K562 (cell line): ENCODE data around the gene POPDC2. TPM values are rescaled to one million over a fixed set of nuclear protein-coding genes. Genes with fewer than 3 reads are reported as not detected.

ENCODE experiments used
- ATAC-seq: fragments of 200-7000 bp; cut with Tn5 transposase; 3 replicates; pipeline ENCODE4 v1.9.1; 2020; ENCODE audit warnings: moderate library complexity
- BruUV-seq: library from RNA; stranded (reverse); fragments of 400-500 nt; replicated peaks from 2 replicates; lab custom pipeline; 2021; lab: Mats Ljungman, UMichigan
- CTCF ChIA-PET: fragments of 300-600 bp; formaldehyde crosslinking; extraction: SDS; loops from one replicate; lab custom pipeline; 2021; ENCODE audit warnings: low intra/inter-chr PET ratio; lab: Yijun Ruan, JAX
- POLR2A ChIA-PET: fragments of 300-600, 350-650 bp; sonication (Branson Sonifier 250); formaldehyde crosslinking; extraction: SDS; loops from one replicate; lab custom pipeline; 2021; ENCODE audit warnings: antibody characterized with exemption, inconsistent platforms; lab: Yijun Ruan, JAX
- DNase-seq, 4 experiments: peaks; one replicate each; pipeline versions ENCODE4 v3.0.0 to v3.0.0-alpha.2; 2011 to 2018; ENCODE audit warnings: low spot score in 3 of 4, mixed read lengths in 3 of 4; ENCODE audit errors: extremely low read depth in 1 of 4
- FAIRE-seq: peaks from 2 replicates; lab custom pipeline; 2011; peaks lifted over from hg19 to GRCh38; lab: Jason Lieb, UNC
- H2AFZ ChIP-seq: 2 replicates; pipeline ENCODE4 v1.6.0; 2011; ENCODE audit warnings: low read depth, low read length, control low read depth, inconsistent platforms
- H3K27ac ChIP-seq: fragments of 200-600 bp; 3 replicates; pipeline ENCODE4 v1.8.0; 2011; ENCODE audit warnings: low read depth, mild to moderate bottlenecking, control low read depth, inconsistent platforms, low read length, moderate library complexity, mixed read lengths; ENCODE audit errors: extremely low read depth
- H3K27me3 ChIP-seq, 2 experiments: fragments of 300-600 bp in 1 of 2; 2 replicates in 1 of 2; 3 replicates in 1 of 2; pipeline versions ENCODE4 v1.6.0 to v1.8.0; 2011; ENCODE audit warnings: inconsistent platforms in 2 of 2, low read length in 2 of 2, mild to moderate bottlenecking in 1 of 2, mixed read lengths in 1 of 2, moderate library complexity in 1 of 2; ENCODE audit not compliant: control insufficient read depth in 2 of 2, insufficient read depth in 2 of 2
- H3K36me3 ChIP-seq: fragments of 300-600 bp; 3 replicates; pipeline ENCODE4 v1.8.0; 2011; ENCODE audit warnings: mild to moderate bottlenecking, low read length, inconsistent platforms; ENCODE audit not compliant: control insufficient read depth, insufficient read depth
- H3K4me1 ChIP-seq, 2 experiments: fragments of 200-600 bp in 1 of 2; replicated peaks in 1 of 2; 2 replicates in 1 of 2; 3 replicates in 1 of 2; pipeline versions ENCODE4 v1.5.1 to v1.8.0; 2011; ENCODE audit warnings: inconsistent platforms in 2 of 2, low read length in 2 of 2, mild to moderate bottlenecking in 1 of 2, mixed read lengths in 1 of 2, moderate library complexity in 1 of 2; ENCODE audit not compliant: control insufficient read depth in 2 of 2, insufficient read depth in 2 of 2
- H3K4me2 ChIP-seq: 2 replicates; pipeline ENCODE4 v1.6.1; 2011; ENCODE audit warnings: low read length, control low read depth, inconsistent platforms, mixed read lengths; ENCODE audit not compliant: insufficient read depth
- H3K4me3 ChIP-seq: fragments of 200-600 bp; sonication (generic), shearing (Covaris generic); 2 replicates; pipeline ENCODE4 v1.5.1; 2016; ENCODE audit warnings: control low read depth, inconsistent platforms
- H3K79me2 ChIP-seq: fragments of 200-600 bp; 3 replicates; pipeline ENCODE4 v1.8.0; 2011; ENCODE audit warnings: low read length, inconsistent platforms; ENCODE audit not compliant: control insufficient read depth, insufficient read depth
- H3K9ac ChIP-seq, 2 experiments: 2 replicates each; pipeline versions ENCODE4 v1.6.0 to v1.6.1; 2011; ENCODE audit warnings: low read depth in 2 of 2, low read length in 2 of 2, control low read depth in 1 of 2, inconsistent platforms in 1 of 2, mild to moderate bottlenecking in 1 of 2, mixed read lengths in 1 of 2; ENCODE audit not compliant: insufficient read depth in 1 of 2
- H3K9me1 ChIP-seq: one replicate; pipeline ENCODE4 v1.6.0; 2011; ENCODE audit warnings: inconsistent platforms, mild to moderate bottlenecking, low read length, moderate library complexity; ENCODE audit not compliant: control insufficient read depth, insufficient read depth
- H3K9me3 ChIP-seq: replicated peaks from 2 replicates; pipeline ENCODE4 v1.5.1; 2011; ENCODE audit warnings: low read depth, low read length, inconsistent platforms; ENCODE audit not compliant: control insufficient read depth, insufficient read depth
- H4K20me1 ChIP-seq: replicated peaks from 2 replicates; pipeline ENCODE4 v1.6.1; 2011; ENCODE audit warnings: low read length, inconsistent platforms, mixed read lengths; ENCODE audit not compliant: control insufficient read depth, insufficient read depth
- ARID1B ChIP-seq: fragments of 450-650 bp; IDR thresholded peaks from 2 replicates; pipeline ENCODE4 v1.6.1; 2016; ENCODE audit warnings: antibody characterized with exemption, mild to moderate bottlenecking, inconsistent platforms
- C11orf30 ChIP-seq: fragments of 450-650 bp; IDR thresholded peaks from 2 replicates; pipeline ENCODE4 v1.6.1; 2016; ENCODE audit warnings: low read depth, mild to moderate bottlenecking
- CBX1 ChIP-seq: sonication (generic); IDR thresholded peaks from 2 replicates; pipeline ENCODE4 v1.6.1; 2016; ENCODE audit warnings: antibody characterized with exemption, low read depth, mild to moderate bottlenecking
- CHD1 ChIP-seq: fragments of 200-600 bp; sonication (generic); IDR thresholded peaks from one replicate; pipeline ENCODE4 v1.6.1; 2012; ENCODE audit warnings: mild to moderate bottlenecking, moderate library complexity, low read length, inconsistent platforms
- HNRNPUL1 ChIP-seq: fragments of 200-400 bp; formaldehyde crosslinking; IDR thresholded peaks from 2 replicates; pipeline ENCODE4 v1.6.1; 2017; ENCODE audit warnings: low read length
- NFE2 ChIP-seq: IDR thresholded peaks from 2 replicates; pipeline ENCODE4 v1.6.1; 2014; ENCODE audit warnings: antibody characterized with exemption, low read depth
- NR2C2 ChIP-seq, 2 experiments: fragments of 200-800 bp in 1 of 2; sonication (Bioruptor generic) in 1 of 2; sonication (generic) in 1 of 2; formaldehyde crosslinking in 1 of 2; IDR thresholded peaks; 2 replicates each; pipeline versions ENCODE4 v1.6.1 to v1.8.0; 2016 to 2022; ENCODE audit warnings: mild to moderate bottlenecking in 1 of 2, missing compliant biosample characterization in 1 of 2, missing genetic modification characterization in 1 of 2, missing genetic modification reagents in 1 of 2
- POLR2G ChIP-seq: fragments of 200-400 bp; formaldehyde crosslinking; IDR thresholded peaks from 2 replicates; pipeline ENCODE4 v1.6.1; 2017; ENCODE audit warnings: low read depth, mild to moderate bottlenecking, antibody characterized with exemption, low read length, moderate library complexity
- RBBP5 ChIP-seq: fragments of 200-600 bp; sonication (generic); IDR thresholded peaks from 2 replicates; pipeline ENCODE4 v1.6.1; 2012; ENCODE audit warnings: borderline replicate concordance, mild to moderate bottlenecking, low read length, control low read depth, inconsistent platforms; ENCODE audit not compliant: insufficient read depth, poor library complexity, severe bottlenecking
- RBM22 ChIP-seq: fragments of 200-400 bp; formaldehyde crosslinking; IDR thresholded peaks from 2 replicates; pipeline ENCODE4 v1.6.1; 2018; ENCODE audit warnings: low read length, low read depth; ENCODE audit not compliant: poor library complexity, severe bottlenecking
- TAL1 ChIP-seq: fragments of 450-650 bp; IDR thresholded peaks from 2 replicates; pipeline ENCODE4 v1.6.1; 2016; ENCODE audit warnings: mild to moderate bottlenecking
- TCF3 ChIP-seq: sonication (generic); formaldehyde crosslinking; IDR thresholded peaks from 2 replicates; pipeline ENCODE4 v1.4.0; 2020; ENCODE audit warnings: mild to moderate bottlenecking, missing genetic modification reagents
- ZNF134 ChIP-seq: fragments of 250-450 bp; sonication (Bioruptor Pico); conservative IDR thresholded peaks from 2 replicates; pipeline ENCODE4 v1.4.0; 2020
- ZNF316 ChIP-seq: fragments of 450-650 bp; IDR thresholded peaks from 2 replicates; pipeline ENCODE4 v1.6.1; 2016
- ZNF551 ChIP-seq: fragments of 250-450 bp; sonication (Bioruptor Pico); IDR thresholded peaks from 2 replicates; pipeline ENCODE4 v1.5.0; 2021; ENCODE audit warnings: mild to moderate bottlenecking, moderate library complexity
- ZNF695 ChIP-seq: fragments of 450-650 bp; formaldehyde crosslinking; IDR thresholded peaks from 2 replicates; pipeline ENCODE4 v1.4.0; 2020; ENCODE audit warnings: mild to moderate bottlenecking, moderate library complexity
- WGBS: fragments of 100-300 bp; shearing (Covaris generic); methylation state at CpG from one replicate; pipeline ENCODE4 v1.1.6; 2016; ENCODE audit warnings: low coverage, mixed read lengths; ENCODE audit not compliant: insufficient coverage; ENCODE audit errors: missing lambda C conversion rate; 5-methylcytosine and 5-hydroxymethylcytosine counted together
- in situ Hi-C: fragments of 300-500 bp; cut with MboI; formaldehyde crosslinking; loops from 4 replicates; pipeline ENCODE4 v1.15.0; 2018; ENCODE audit warnings: inconsistent platforms, mixed read lengths
- intact Hi-C: fragments of 100-400 bp; cut with micrococcal nuclease; formaldehyde crosslinking; loops from 2 replicates; pipeline ENCODE4 v1.14.2; 2022
- polyA plus RNA-seq, 8 experiments: library from polyadenylated mRNA; depleted of rRNA in 4 of 8; stranded (reverse) in 5 of 8; unstranded in 3 of 8; fragments of >200 nt; fragmentation: Nextera tagmentation in 2 of 8; fragmentation: Illumina TruSeq in 1 of 8; extraction: Ambion mirVana in 2 of 8; extraction: Trizol in 1 of 8; gene quantifications; 2 replicates each; pipeline versions ENCODE4 v1.2.1 to v1.2.3, GENCODE V29; 2011 to 2014; ENCODE audit warnings: inconsistent platforms in 1 of 8, missing spikeins in 1 of 8
- total RNA-seq, 7 experiments: library from RNA; depleted of rRNA in 6 of 7; stranded (reverse); fragments of >200 nt in 6 of 7; fragmentation: Illumina TruSeq in 2 of 7; extraction: Trizol in 2 of 7; gene quantifications; 2 replicates each; pipeline versions ENCODE4 v1.2.1 to v1.2.3, GENCODE V29; 2011 to 2021; ENCODE audit warnings: low replicate concordance in 1 of 7
- TF ChIP-seq, protein P1 (sequence below): fragments of 450-650 bp; formaldehyde crosslinking; IDR thresholded peaks from 2 replicates; pipeline ENCODE4 v1.4.0; 2022; ENCODE audit warnings: missing genetic modification characterization
- TF ChIP-seq, protein P2 (sequence below): sonication (generic); IDR thresholded peaks from 2 replicates; pipeline ENCODE4 v1.6.1; 2016
- TF ChIP-seq, protein P3 (sequence below): fragments of 450-650 bp; formaldehyde crosslinking; IDR thresholded peaks from 2 replicates; pipeline ENCODE4 v1.4.0; 2020; ENCODE audit warnings: mild to moderate bottlenecking, moderate library complexity

POPDC2 gene
- total and polyA plus RNA-seq, 9 of the 15 experiments (the other 6 are each of a cell fraction or from before 2014, with no cell fraction given): 0.08 to 0.32 (median 0.13) TPM; not detected in 4

DNA sequence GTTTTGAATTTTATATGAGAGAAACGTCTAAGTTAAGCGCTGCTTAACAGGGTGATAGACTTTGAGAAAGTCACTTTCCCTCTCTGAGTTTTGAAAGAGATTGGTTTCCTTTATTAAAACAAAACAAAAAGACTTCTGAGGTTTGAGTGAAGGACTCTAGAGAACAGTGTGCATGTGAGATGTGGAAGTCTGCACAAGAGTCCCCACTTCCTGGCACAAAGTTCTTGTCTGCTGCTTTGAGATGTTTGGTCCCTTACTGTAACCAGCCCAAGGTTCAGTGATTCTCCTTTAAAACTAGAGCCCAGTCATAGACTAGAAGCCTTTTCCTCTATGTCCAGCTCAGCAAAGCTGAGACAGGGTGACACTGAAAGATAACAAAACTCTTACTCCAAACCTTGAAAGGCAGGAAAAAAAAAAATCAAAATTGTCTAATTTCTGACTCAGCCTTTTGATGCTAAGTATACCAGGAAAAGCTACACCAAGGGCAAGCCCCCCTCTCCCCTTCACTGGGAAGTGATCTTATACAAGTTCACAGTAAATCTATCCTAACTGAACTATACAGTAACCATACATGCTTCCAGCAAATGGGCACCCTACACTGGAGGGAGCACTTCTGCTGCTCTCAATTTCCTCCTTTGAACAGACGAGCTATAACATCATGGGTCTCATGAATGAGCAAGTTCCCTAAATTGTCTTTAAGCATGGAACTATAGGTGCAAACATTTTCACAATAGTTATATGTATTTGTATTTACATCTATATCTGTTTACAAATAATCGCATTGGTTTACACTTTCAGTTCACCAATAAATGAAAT lies 2.3 kb downstream of the POPDC2 start:
- H2AFZ ChIP-seq: peak overlapping the region; percentile 14
- in situ Hi-C loops (no loop called here), intact Hi-C loops (no loop called here)
- H3K4me2 ChIP-seq: no peak overlapping the region
- H3K27me3 ChIP-seq: no peaks in the 10 kb centered on the region
- ChIA-PET POLR2A (interaction anchor here (0.9 to 1.5 kb wide), 4 partner anchors 9 to 73 kb away, joined by 3 read pairs; no protein-coding TSS in a partner anchor), CTCF (interaction anchor here (0.7 kb wide), 1 partner anchor 100 kb away, joined by 3 read pairs; no protein-coding TSS in a partner anchor)
- H4K20me1 ChIP-seq: no peaks in the 10 kb centered on the region
- no peaks in the 10 kb centered on the region for H3K9me1 ChIP-seq
- FAIRE-seq: no peak
- no peaks in the 10 kb centered on the region for H3K9me3 ChIP-seq
- no peaks in the 10 kb centered on the region for H3K36me3 ChIP-seq
- WGBS: 14% methylated on average over 4 of the region's 4 CpGs
- DNase-seq: peak in 1 of 4 experiments; percentile 41
- no peaks in the 10 kb centered on the region for H3K79me2 ChIP-seq
- BruUV-seq: no TSS peak
- peak; percentile 77 for ATAC-seq
- H3K4me1 ChIP-seq: peaks cover 0 to 10% of the 10 kb centered on the region in 2 experiments; a peak in 3 of 5 replicates
- H3K9ac ChIP-seq: no peak overlapping the region
- peak overlapping the region; percentile 39; the same call in 2 of the 3 replicates for H3K27ac ChIP-seq
- H3K4me3 ChIP-seq: no peak overlapping the region
- no peak for TF ChIP-seq ZNF695
- TF ChIP-seq ZNF551 (CRISPR knock-in tag): no peak
- TF ChIP-seq ZNF134 (CRISPR knock-in tag): no peak
- peak; percentile 34; the same call in 1 of the 2 replicates for TF ChIP-seq C11orf30
- TF ChIP-seq RBM22: no peak
- TF ChIP-seq TAL1: 0 out of 2 replicates have a peak, but pooled peaks have one; percentile 12
- 0 out of 2 replicates have a peak, but pooled peaks have one; percentile 29 for TF ChIP-seq NFE2
- TF ChIP-seq, protein P1, sequence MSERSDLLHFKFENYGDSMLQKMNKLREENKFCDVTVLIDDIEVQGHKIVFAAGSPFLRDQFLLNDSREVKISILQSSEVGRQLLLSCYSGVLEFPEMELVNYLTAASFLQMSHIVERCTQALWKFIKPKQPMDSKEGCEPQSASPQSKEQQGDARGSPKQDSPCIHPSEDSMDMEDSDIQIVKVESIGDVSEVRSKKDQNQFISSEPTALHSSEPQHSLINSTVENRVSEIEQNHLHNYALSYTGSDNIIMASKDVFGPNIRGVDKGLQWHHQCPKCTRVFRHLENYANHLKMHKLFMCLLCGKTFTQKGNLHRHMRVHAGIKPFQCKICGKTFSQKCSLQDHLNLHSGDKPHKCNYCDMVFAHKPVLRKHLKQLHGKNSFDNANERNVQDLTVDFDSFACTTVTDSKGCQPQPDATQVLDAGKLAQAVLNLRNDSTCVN (CRISPR knock-in tag): no peak
- TF ChIP-seq RBBP5: no peak
- no peak for TF ChIP-seq POLR2G
- TF ChIP-seq CHD1: no peak
- TF ChIP-seq, protein P2, sequence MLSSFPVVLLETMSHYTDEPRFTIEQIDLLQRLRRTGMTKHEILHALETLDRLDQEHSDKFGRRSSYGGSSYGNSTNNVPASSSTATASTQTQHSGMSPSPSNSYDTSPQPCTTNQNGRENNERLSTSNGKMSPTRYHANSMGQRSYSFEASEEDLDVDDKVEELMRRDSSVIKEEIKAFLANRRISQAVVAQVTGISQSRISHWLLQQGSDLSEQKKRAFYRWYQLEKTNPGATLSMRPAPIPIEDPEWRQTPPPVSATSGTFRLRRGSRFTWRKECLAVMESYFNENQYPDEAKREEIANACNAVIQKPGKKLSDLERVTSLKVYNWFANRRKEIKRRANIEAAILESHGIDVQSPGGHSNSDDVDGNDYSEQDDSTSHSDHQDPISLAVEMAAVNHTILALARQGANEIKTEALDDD: peak; percentile 21; the same call in 1 of the 2 replicates
- TF ChIP-seq ARID1B: peak; percentile 11; the same call in 1 of the 2 replicates
- TF ChIP-seq NR2C2 (CRISPR knock-in tag; IDR thresholded peaks at IDR 0.05): no peak
- 0 out of 2 replicates have a peak, but pooled peaks have one; percentile 41 for TF ChIP-seq NR2C2 (tag; IDR thresholded peaks at IDR 0.05)
- TF ChIP-seq HNRNPUL1: no peak
- TF ChIP-seq, protein P3, sequence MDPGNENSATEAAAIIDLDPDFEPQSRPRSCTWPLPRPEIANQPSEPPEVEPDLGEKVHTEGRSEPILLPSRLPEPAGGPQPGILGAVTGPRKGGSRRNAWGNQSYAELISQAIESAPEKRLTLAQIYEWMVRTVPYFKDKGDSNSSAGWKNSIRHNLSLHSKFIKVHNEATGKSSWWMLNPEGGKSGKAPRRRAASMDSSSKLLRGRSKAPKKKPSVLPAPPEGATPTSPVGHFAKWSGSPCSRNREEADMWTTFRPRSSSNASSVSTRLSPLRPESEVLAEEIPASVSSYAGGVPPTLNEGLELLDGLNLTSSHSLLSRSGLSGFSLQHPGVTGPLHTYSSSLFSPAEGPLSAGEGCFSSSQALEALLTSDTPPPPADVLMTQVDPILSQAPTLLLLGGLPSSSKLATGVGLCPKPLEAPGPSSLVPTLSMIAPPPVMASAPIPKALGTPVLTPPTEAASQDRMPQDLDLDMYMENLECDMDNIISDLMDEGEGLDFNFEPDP (CRISPR knock-in tag): no peak
- TF ChIP-seq CBX1: no peak
- peak; percentile 40; the same call in 1 of the 2 replicates for TF ChIP-seq TCF3 (CRISPR knock-in tag)
- peak; percentile 78 for TF ChIP-seq ZNF316
